GM12872 (cell line): ENCODE data around the gene SOCS6.

ENCODE experiments used
- TF ChIP-seq, protein P1 (sequence below): IDR thresholded peaks from 3 replicates; pipeline ENCODE4 v1.5.1; 2011; ENCODE audit warnings: low read depth, mild to moderate bottlenecking, low read length, moderate library complexity; ENCODE audit not compliant: insufficient read depth

The SOCS6 gene

DNA sequence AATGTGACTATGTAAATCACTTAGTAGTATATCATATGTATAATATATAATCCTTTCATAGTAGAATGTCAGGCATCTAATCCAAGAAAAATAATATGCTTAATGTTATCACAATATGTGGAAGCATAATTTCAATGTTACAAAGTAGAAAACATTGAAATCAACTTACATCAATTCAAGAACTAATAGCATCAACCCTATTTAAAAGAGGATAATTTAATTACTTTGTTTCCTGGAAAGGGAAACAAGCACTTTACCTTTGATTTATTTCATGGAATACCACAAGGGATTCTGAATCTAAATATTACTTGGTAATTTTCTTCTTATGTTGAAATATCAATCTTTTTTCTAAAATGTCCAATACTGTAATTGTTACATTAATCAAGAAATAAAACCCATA is 30.6 kb upstream of the SOCS6 start:
- TF ChIP-seq, protein P1, sequence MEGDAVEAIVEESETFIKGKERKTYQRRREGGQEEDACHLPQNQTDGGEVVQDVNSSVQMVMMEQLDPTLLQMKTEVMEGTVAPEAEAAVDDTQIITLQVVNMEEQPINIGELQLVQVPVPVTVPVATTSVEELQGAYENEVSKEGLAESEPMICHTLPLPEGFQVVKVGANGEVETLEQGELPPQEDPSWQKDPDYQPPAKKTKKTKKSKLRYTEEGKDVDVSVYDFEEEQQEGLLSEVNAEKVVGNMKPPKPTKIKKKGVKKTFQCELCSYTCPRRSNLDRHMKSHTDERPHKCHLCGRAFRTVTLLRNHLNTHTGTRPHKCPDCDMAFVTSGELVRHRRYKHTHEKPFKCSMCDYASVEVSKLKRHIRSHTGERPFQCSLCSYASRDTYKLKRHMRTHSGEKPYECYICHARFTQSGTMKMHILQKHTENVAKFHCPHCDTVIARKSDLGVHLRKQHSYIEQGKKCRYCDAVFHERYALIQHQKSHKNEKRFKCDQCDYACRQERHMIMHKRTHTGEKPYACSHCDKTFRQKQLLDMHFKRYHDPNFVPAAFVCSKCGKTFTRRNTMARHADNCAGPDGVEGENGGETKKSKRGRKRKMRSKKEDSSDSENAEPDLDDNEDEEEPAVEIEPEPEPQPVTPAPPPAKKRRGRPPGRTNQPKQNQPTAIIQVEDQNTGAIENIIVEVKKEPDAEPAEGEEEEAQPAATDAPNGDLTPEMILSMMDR = no peak

DNA sequence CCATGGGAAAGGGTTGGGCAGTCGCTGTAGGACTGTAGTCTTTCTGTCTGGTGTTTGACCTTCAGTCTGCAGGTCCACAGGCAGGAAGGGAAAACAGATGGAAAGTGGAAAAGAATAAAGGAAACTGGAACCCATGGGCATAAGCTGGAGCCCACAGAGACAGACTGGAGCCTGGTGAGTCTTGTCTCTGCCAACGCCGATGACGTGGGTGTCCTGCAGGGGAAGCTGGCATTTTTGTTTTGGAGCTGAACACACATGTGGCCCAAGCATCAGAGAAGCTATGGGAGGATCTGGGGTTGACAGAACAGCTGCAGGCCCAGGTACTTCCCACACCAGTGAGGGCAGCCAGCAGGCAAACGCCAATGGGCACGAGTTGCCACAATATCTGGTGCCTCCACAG is 28.2 kb upstream of the SOCS6 start:
- TF ChIP-seq, protein P1 = no peak

DNA sequence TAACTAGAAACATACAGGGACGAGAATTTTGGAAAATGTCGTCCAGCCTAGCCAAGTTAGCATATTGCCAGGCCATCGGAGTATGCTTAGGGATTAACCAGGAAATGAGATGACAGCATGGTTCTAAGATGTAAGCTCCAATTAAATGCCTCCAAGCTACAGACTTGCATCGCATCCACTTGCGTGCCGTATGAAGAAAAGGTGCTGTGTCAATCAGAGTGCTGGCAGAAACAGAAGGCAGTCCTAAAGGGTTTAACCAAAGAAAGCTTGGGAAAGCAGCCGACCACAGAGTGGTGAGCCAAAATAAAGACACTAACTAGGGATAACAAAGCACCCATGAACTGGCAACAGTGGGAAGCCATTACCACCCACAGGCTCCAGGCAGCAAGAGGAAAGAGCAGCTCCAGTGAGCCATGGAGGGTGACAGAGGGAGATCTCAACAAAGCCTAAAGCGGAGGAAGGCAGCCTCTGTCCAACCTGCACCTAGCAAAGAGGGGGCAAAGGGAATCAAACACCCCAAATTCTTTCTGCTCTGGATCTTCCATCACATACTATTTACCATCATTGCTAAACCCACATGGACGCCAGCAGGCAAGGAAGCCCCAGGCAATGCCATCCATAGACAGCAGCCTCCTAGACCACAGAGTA is 27.6 kb upstream of the SOCS6 start:
- TF ChIP-seq, protein P1 = no peak

DNA sequence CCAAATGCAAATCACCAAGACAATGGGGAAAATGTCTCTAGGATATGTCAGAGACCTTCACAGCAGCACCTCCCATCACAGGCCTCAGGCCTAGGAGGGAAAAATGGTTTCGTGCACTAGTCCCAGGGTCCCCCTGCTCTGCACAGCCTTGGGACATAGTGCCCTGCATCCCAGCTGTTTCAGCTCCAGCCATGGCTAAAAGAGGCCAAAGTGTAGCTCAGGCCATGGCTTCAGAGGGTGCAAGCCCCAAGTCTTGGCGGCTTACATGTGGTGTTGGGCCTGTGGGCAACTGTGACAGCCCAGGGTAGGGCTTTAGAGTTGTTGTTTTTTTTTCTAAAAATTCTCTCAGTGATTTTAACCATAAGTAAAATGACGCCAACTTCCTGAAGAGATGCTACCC is 25.5 kb upstream of the SOCS6 start:
- TF ChIP-seq, protein P1 = no peak

DNA sequence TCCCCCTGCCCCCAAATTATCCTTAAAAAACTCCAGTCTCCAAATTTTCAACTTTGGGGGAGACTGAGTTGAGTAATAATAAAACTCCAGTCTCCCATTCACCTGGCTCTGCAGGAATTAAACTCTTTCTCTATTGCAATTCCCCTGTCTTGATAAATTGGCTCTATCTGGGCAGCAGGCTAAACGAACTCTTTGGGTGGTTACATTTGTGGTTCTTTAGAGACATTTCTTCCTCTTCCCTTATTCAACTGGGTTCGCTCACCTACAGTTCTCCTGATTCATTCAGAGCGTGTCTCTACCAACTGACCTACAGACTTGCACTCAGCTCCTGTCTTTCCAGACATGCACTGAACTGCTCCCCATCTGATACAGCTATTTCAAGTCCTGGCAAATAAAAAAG is 17.1 kb upstream of the SOCS6 start:
- TF ChIP-seq, protein P1 = no peak

DNA sequence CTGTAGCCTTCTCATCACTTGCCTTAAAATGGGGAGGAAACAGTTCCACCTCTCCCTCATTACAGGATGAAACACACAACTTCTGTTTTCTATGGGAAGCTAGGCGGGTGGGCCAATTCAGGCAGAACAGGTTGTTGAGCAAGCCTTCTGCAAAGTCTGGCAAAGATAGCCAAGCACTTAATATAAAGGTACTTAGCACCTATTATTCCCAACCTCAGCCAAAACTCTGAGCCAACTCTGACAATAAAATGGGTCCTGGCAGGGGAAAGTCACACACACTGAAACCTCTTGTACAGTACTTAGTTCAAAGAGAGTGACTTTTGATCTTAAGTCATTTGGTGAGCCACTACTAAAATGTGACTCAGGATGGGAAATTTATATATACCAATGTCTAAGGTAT is 15.8 kb upstream of the SOCS6 start:
- TF ChIP-seq, protein P1 = no peak

DNA sequence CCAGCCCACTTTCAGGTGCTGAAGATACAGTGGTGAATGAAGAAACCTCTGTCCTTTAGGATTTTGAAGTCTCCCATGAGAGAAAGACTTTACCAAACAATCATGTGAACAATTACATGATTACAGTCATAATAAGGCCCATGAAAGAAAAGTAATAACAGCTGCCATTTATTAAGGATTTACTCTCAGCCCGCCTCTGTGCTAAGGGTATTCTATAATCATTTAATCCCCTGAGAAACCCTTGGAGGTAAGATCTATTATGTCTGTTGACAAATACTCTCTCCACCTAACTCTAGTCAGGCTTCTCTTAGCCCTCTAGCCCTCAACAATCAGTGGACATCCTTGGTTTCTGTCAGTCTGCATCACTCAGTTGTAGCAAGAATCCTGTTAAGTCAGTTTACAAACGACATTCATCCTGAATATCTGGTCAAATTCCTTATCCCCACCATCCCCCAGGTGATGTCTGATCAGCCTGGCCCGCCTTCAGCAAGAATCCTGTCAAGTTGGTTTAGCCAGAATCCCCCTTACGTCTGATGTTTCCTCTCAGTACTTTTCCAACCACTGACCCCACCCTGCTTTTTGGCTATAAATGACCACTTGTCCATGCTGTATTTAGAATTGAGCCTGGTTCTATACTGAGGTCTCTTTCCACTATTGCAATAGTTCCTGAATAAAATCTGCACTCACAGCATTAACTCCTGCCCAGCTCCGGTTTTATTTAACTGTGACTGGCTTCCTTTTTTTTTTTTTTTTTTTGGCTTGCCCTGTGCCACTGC is 12.2 kb upstream of the SOCS6 start:
- TF ChIP-seq, protein P1 = no peak
